ENCODE data around the gene GPHN.

- TF ChIP-seq POLR2A (IDR thresholded peaks at IDR 0.05; ENCODE audit: low read depth, low read length) = no peak
- no peak for TF ChIP-seq POLR2AphosphoS5 (IDR thresholded peaks at IDR 0.05; ENCODE audit: low read depth, low read length)
- no peak for TF ChIP-seq TAF1 (IDR thresholded peaks at IDR 0.05; ENCODE audit: low read depth, low read length)
- no peak for TF ChIP-seq SPI1 (IDR thresholded peaks at IDR 0.05; ENCODE audit: low read depth, low read length)
Observed at GRCh38 chr14:67059596-67059995, 551.6 kb downstream of the GPHN start.
